Measurements from ENCODE around the gene UNC5B. TPM values are rescaled to one million over a fixed set of nuclear protein-coding genes. Genes with fewer than 3 reads are reported as not detected.

UNC5B gene
- total RNA-seq, 1 donor, result 0.10 TPM

GRCh38 chr10:71248210-71248609 lies 35.8 kb downstream of the UNC5B start:
- no peaks in the 10 kb centered on the region for H3K9me3 ChIP-seq (ENCODE audit: low read depth, low read length)
- no peaks in the 10 kb centered on the region for H3K27me3 ChIP-seq (ENCODE audit: insufficient read depth, low read length)
- H3K4me1 ChIP-seq (ENCODE audit: insufficient read depth, low read length), result no peaks in the 10 kb centered on the region
- H3K4me3 ChIP-seq (ENCODE audit: low read length), result no peak overlapping the region

GRCh38 chr10:71249996-71250395 lies 37.6 kb downstream of the UNC5B start:
- Histone ChIP-seq H3K9me3 (ENCODE audit: low read depth, low read length) (no peaks in the 10 kb centered on the region), H3K4me1 (ENCODE audit: insufficient read depth, low read length) (no peaks in the 10 kb centered on the region), H3K27me3 (ENCODE audit: insufficient read depth, low read length) (no peaks in the 10 kb centered on the region), H3K4me3 (ENCODE audit: low read length) (no peak overlapping the region)

DNA sequence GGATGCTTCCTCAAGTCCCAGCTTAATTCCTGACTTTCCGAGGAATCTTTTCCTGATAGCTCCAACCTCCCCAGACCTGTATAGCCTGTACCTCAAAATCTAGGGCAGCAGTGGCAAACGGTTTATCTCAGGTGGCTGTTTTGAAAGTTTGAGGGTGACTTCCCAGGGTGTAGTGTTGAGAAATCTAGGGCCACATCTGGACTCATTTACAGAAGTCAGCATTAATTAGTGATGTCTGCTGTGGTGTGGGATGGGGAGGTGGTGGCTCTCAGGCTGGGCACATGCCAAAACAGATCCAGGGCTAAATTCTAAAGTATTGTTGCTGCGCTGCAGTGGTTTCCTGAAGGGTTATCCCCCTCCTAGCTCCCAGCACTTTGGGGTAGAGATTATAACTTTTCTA lies 38.0 kb downstream of the UNC5B start:
- H3K4me3 ChIP-seq (ENCODE audit: low read length), result no peak overlapping the region
- H3K27me3 ChIP-seq (ENCODE audit: insufficient read depth, low read length), result no peaks in the 10 kb centered on the region
- no peaks in the 10 kb centered on the region for H3K4me1 ChIP-seq (ENCODE audit: insufficient read depth, low read length)
- no peaks in the 10 kb centered on the region for H3K9me3 ChIP-seq (ENCODE audit: low read depth, low read length)

DNA sequence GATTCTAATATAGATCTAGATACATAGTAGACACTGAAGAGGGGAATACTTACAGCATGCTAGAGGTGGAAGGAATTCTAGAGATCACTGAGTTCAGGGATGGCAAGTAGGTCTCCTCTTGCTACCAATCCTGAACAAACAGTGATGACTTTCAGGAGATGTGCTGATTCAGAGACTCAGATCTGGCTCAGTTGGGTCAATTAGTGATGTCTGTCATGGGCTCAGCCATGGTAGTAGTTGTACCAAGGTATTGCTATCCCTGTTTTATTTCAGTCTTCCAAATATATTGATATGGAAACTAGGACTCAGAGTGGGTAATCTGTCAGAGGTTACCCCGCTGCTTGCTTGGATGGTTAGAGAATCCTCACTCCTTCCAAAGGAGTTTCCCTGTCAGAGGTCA lies 38.5 kb downstream of the UNC5B start:
- no peak overlapping the region for H3K4me3 ChIP-seq (ENCODE audit: low read length)
- H3K27me3 ChIP-seq (ENCODE audit: insufficient read depth, low read length), result no peaks in the 10 kb centered on the region

GRCh38 chr10:71251319-71251718 lies 38.9 kb downstream of the UNC5B start:
- no peaks in the 10 kb centered on the region for H3K9me3 ChIP-seq (ENCODE audit: low read depth, low read length)
- no peaks in the 10 kb centered on the region for H3K4me1 ChIP-seq (ENCODE audit: insufficient read depth, low read length)
- H3K4me3 ChIP-seq (ENCODE audit: low read length), result no peak overlapping the region
- H3K27me3 ChIP-seq (ENCODE audit: insufficient read depth, low read length), result no peaks in the 10 kb centered on the region

More for the DNA sequence above, 38.5 kb downstream of the UNC5B start:
- Histone ChIP-seq H3K4me1 (ENCODE audit: insufficient read depth, low read length) (no peaks in the 10 kb centered on the region), H3K9me3 (ENCODE audit: low read depth, low read length) (no peaks in the 10 kb centered on the region)

DNA sequence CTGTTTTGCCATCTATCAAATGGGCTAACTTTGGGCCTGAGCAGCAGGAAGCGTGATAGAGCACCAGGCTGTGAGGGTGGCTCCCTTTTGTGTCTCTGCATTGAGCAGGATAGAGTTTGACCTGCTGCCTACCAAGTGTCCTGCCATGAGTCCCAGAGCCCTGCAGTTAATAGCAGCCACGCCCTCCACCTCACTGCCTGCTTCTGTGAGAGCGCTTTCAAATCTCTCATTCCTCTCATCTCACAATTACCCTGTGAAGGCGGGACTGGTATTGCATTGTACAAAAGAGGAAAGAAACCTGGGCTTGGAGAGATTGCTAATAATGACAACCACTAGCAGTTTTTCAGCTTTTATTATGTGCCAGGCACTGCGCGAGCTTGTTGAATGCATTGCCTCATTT lies 39.9 kb downstream of the UNC5B start:
- H3K4me1 ChIP-seq (ENCODE audit: insufficient read depth, low read length), result no peaks in the 10 kb centered on the region
- no peaks in the 10 kb centered on the region for H3K27me3 ChIP-seq (ENCODE audit: insufficient read depth, low read length)
- H3K9me3 ChIP-seq (ENCODE audit: low read depth, low read length), result no peaks in the 10 kb centered on the region
- no peak overlapping the region for H3K4me3 ChIP-seq (ENCODE audit: low read length)

- Histone ChIP-seq H3K4me1 (ENCODE audit: insufficient read depth, low read length) (no peaks in the 10 kb centered on the region), H3K4me3 (ENCODE audit: low read length) (no peak overlapping the region), H3K27me3 (ENCODE audit: insufficient read depth, low read length) (no peaks in the 10 kb centered on the region), H3K9me3 (ENCODE audit: low read depth, low read length) (no peaks in the 10 kb centered on the region)
These were observed 41.8 kb downstream of the UNC5B start for GRCh38 chr10:71253981-71254818.

GRCh38 chr10:71254834-71255549 lies 42.6 kb downstream of the UNC5B start:
- no peaks in the 10 kb centered on the region for H3K27me3 ChIP-seq (ENCODE audit: insufficient read depth, low read length)
- no peaks in the 10 kb centered on the region for H3K9me3 ChIP-seq (ENCODE audit: low read depth, low read length)
- H3K4me1 ChIP-seq (ENCODE audit: insufficient read depth, low read length), result no peaks in the 10 kb centered on the region
- no peak overlapping the region for H3K4me3 ChIP-seq (ENCODE audit: low read length)

DNA sequence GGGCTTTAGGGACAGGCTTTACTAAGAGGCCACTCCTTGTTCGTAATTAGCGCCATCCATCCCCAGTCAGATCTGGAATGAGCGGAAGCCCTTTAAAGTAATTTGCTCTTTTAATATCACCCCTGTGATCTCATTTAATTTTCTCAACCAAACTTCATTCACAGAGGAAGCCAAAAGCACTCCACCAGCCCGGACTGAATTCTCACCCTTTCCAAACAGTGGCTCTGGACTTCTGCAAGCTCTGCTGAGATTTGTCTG lies 43.1 kb downstream of the UNC5B start:
- H3K4me1 ChIP-seq (ENCODE audit: insufficient read depth, low read length), result no peaks in the 10 kb centered on the region
- H3K4me3 ChIP-seq (ENCODE audit: low read length), result no peak overlapping the region
- no peaks in the 10 kb centered on the region for H3K27me3 ChIP-seq (ENCODE audit: insufficient read depth, low read length)
- H3K9me3 ChIP-seq (ENCODE audit: low read depth, low read length), result no peaks in the 10 kb centered on the region

DNA sequence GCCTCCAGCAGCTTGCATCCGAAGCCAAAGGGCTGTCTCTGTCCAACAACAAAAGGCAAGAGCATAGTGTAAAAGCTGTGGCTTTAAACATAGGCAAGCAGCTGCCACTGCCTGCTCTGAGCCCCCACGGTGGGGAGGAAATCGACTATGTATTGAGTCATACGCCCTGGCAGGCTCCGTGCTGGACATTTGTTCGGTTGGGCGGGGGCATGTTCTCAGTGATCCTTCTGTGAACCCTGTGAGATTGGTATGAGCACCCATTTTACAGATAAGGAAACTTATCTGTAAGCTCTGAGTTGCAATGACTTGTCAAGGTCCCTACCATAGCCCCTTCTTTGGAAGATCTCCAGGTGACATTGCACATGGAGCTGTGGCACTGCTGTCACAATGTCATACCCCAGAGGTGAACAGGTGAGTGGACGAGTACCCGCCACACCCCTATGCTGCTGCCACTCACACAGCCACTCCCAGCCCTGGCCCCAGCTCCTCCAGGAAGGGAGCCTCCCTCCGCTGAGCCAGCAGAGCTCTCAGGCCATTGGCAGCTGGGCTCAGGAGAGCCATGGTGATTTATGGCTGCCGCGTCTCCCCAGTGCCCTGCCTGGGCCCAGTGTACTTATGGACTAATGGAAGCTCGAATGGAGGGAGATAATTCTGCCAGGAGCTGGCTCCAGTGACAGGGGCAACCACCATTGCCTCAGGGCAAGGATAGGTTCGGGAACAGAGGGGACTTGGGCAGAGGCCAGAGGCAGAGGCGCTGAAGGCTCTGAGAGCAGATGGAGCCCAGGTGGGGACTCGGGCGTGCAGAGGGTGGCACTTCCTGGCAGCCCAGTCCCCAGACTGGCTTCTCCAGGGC lies 43.7 kb downstream of the UNC5B start:
- Histone ChIP-seq H3K4me3 (ENCODE audit: low read length) (no peak overlapping the region), H3K27me3 (ENCODE audit: insufficient read depth, low read length) (no peaks in the 10 kb centered on the region), H3K4me1 (ENCODE audit: insufficient read depth, low read length) (no peaks in the 10 kb centered on the region), H3K9me3 (ENCODE audit: low read depth, low read length) (no peaks in the 10 kb centered on the region)

DNA sequence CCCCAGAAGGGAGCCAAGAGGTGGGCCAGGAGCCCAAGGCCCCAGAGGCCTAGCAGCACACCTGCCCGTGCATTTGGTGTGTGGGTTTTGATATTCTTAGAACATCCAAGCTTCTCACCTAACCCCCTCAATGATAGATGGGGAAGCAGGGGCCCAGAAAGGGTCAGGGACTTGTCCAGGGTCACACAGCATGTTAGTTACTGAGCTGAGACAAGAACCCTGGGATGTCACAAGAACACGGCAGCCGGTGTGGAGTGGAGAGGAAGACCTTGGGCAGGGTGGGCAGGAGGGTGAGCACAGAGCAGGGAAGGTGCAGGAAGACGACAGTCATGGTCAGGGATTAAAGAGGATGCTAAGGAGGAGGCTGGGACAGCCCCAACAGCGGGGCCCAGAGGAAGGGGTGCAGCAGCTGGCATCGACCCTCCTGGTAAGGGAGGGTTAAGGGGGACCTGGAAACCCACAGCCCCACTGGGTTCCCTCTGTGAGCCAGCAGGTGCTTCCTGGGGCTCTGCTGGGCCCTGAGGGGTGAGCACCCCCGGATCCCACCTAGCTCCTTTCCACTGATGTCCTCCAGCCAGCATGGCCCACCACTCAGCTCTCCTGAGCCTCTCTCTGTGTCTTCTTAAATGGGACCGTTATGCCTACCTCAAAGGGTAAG lies 44.4 kb downstream of the UNC5B start:
- no peaks in the 10 kb centered on the region for H3K4me1 ChIP-seq (ENCODE audit: insufficient read depth, low read length)

DNA sequence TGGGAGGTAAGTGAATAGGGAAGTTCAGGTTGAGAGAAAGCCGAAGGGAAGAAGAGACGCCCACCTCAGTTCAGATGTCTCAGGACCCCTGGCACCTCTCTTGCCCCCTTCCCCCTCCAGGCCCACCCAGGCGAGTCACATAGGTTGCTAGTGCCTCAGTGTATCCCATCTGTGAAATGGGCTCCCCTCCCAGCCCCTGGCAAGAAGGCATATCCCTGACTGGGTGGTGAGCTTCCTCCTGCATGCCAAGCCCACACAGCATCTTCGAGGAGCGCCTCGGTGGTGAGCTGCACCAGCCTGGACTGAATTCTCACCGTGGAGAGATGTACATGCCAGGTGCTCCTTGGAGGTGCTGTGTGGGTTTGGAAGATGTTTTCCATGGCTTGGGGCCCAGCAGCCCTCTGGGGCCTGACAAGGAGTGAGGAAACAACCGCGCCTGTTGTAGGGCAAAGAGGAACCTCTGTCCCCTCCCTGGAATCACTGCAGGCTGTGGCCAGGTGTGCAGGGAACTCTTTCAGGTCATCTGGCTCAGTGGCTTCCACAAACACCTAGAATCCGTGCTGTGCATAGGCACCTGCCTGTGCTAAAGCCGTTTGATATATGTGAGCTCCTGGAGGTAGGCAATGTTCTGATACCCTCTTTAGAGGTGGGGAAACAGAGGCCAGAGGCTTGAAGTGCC lies 45.1 kb downstream of the UNC5B start:
- H3K27me3 ChIP-seq (ENCODE audit: insufficient read depth, low read length), result no peaks in the 10 kb centered on the region
- no peaks in the 10 kb centered on the region for H3K9me3 ChIP-seq (ENCODE audit: low read depth, low read length)
- H3K4me1 ChIP-seq (ENCODE audit: insufficient read depth, low read length), result no peaks in the 10 kb centered on the region
- H3K4me3 ChIP-seq (ENCODE audit: low read length), result no peak overlapping the region

More for the DNA sequence above, 44.4 kb downstream of the UNC5B start:
- no peaks in the 10 kb centered on the region for H3K9me3 ChIP-seq (ENCODE audit: low read depth, low read length)
- H3K4me3 ChIP-seq (ENCODE audit: low read length), result no peak overlapping the region
- no peaks in the 10 kb centered on the region for H3K27me3 ChIP-seq (ENCODE audit: insufficient read depth, low read length)

DNA sequence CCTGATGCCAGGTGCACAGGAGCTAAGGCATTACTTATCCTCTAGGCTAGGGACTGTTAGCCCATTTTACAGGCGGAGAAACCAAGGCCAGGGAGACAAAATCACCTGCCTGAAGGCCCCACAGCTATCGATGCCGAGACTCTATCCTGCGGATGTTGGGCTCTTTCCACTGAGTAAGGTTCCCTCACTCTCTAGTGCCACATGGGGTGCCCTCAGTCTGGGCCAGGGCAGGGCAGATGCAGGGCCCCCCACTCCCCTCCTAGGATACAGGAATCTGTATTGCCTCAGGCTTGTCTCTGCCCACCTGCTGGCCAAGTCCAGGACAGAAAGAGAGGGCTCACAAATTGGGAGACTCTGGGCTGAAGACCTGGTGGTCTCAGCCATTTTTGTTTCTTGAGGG lies 45.7 kb downstream of the UNC5B start:
- no peaks in the 10 kb centered on the region for H3K27me3 ChIP-seq (ENCODE audit: insufficient read depth, low read length)
- H3K4me3 ChIP-seq (ENCODE audit: low read length), result no peak overlapping the region
- no peaks in the 10 kb centered on the region for H3K9me3 ChIP-seq (ENCODE audit: low read depth, low read length)
- H3K4me1 ChIP-seq (ENCODE audit: insufficient read depth, low read length), result no peaks in the 10 kb centered on the region

DNA sequence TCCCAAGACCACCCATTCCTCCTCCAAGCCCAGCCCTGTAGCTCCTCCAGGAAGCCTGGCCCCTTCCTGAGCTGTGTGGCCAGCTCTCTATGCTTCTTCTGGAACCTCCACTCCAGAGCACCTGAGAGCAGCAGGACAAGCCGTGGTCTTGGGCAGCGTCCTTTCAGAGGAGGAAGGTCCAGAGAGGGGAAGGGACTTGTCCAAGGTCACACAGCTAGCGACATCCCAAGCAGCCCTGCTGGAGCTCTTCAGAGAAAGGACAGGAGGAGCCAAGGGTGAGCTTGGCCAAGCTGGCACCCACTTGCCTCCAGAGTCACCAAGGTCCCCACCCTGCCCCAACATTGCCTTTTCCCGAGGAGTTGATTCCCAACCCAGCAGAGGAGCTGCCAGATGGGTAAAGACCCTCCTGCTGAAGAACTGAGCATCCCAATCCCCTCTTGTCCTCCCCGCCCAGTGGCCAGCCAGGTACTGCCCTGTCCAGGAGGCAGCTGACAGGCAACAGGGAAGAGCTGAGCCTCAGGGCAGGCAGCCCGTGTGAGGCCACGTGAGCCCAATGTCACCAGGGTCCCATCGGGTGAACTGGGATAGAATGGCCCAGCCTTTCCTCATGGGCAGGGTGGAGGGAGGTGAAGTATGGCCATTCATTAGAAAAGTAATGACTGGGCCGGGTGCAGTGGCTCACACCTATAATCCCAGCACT lies 46.2 kb downstream of the UNC5B start:
- H3K4me3 ChIP-seq (ENCODE audit: low read length), result no peak overlapping the region
- no peaks in the 10 kb centered on the region for H3K9me3 ChIP-seq (ENCODE audit: low read depth, low read length)
- no peaks in the 10 kb centered on the region for H3K27me3 ChIP-seq (ENCODE audit: insufficient read depth, low read length)
- no peaks in the 10 kb centered on the region for H3K4me1 ChIP-seq (ENCODE audit: insufficient read depth, low read length)

All from mononuclear cell (primary cell).